GM23338 (cell line): Measurements from ENCODE around the gene CFAP97.

Source experiments
- EZH2phosphoT487 ChIP-seq: fragments of 200-600 bp; sonication (generic); IDR thresholded peaks from one replicate; pipeline ENCODE4 v1.8.1; 2018; ENCODE audit warnings: antibody characterized with exemption; ENCODE audit not compliant: unreplicated experiment
- NANOG ChIP-seq: IDR thresholded peaks from 2 replicates; pipeline ENCODE4 v1.6.1; 2016; ENCODE audit warnings: antibody characterized with exemption, borderline replicate concordance
- TF ChIP-seq, protein P1 (sequence below), 2 experiments: fragments of 200-600 bp in 1 of 2; sonication (generic) in 1 of 2; conservative IDR thresholded peaks; 2 replicates each; pipeline versions ENCODE4 v1.5.1 to v1.6.1; 2016 to 2017; ENCODE audit warnings: antibody characterized with exemption in 2 of 2, low read depth in 2 of 2, mild to moderate bottlenecking in 2 of 2, moderate library complexity in 1 of 2

- TF ChIP-seq, protein P1, sequence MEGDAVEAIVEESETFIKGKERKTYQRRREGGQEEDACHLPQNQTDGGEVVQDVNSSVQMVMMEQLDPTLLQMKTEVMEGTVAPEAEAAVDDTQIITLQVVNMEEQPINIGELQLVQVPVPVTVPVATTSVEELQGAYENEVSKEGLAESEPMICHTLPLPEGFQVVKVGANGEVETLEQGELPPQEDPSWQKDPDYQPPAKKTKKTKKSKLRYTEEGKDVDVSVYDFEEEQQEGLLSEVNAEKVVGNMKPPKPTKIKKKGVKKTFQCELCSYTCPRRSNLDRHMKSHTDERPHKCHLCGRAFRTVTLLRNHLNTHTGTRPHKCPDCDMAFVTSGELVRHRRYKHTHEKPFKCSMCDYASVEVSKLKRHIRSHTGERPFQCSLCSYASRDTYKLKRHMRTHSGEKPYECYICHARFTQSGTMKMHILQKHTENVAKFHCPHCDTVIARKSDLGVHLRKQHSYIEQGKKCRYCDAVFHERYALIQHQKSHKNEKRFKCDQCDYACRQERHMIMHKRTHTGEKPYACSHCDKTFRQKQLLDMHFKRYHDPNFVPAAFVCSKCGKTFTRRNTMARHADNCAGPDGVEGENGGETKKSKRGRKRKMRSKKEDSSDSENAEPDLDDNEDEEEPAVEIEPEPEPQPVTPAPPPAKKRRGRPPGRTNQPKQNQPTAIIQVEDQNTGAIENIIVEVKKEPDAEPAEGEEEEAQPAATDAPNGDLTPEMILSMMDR (conservative IDR thresholded peaks at IDR 0.05; ENCODE audit: low read depth in 2 of 2) = no peak
- TF ChIP-seq NANOG (no peak), EZH2phosphoT487 (no peak)
Observed at GRCh38 chr4:185249105-185249504, 45.3 kb upstream of the CFAP97 start.
